Karpas-422 (cell line): Measurements from ENCODE around the gene RASAL1. TPM values are rescaled to one million over a fixed set of nuclear protein-coding genes. Genes with fewer than 3 reads are reported as not detected.

Experiments
- DNase-seq: peaks from one replicate; pipeline ENCODE4 v3.0.0-alpha.2; 2015
- H2AFZ ChIP-seq: fragments of 200-600 bp; sonication (generic); 2 replicates; pipeline ENCODE4 v1.6.1; 2014; ENCODE audit warnings: antibody characterized with exemption, low read length, mixed read lengths
- H3K27ac ChIP-seq: fragments of 200-600 bp; sonication (generic); 2 replicates; pipeline ENCODE4 v1.5.1; 2014; ENCODE audit warnings: mild to moderate bottlenecking, low read length, moderate library complexity
- H3K27me3 ChIP-seq: fragments of 200-600 bp; sonication (generic); 2 replicates; pipeline ENCODE4 v1.6.1; 2014; ENCODE audit warnings: low read length, mixed read lengths
- H3K36me3 ChIP-seq: fragments of 200-600 bp; sonication (generic); 2 replicates; pipeline ENCODE4 v1.6.1; 2014; ENCODE audit warnings: low read length, mixed read lengths; ENCODE audit not compliant: insufficient read depth
- H3K4me1 ChIP-seq: fragments of 200-600 bp; sonication (generic); 2 replicates; pipeline ENCODE4 v1.6.1; 2014; ENCODE audit warnings: mild to moderate bottlenecking, low read length, mixed read lengths
- H3K4me2 ChIP-seq: fragments of 200-600 bp; sonication (generic); 2 replicates; pipeline ENCODE4 v1.6.1; 2014; ENCODE audit warnings: low read length, low read depth, mild to moderate bottlenecking; ENCODE audit not compliant: poor library complexity, severe bottlenecking
- H3K4me3 ChIP-seq: fragments of 200-600 bp; sonication (generic); 2 replicates; pipeline ENCODE4 v1.5.1; 2014; ENCODE audit warnings: mild to moderate bottlenecking, antibody characterized with exemption, low read length, mixed read lengths
- H3K79me2 ChIP-seq: fragments of 200-600 bp; sonication (generic); 2 replicates; pipeline ENCODE4 v1.6.1; 2014; ENCODE audit warnings: mild to moderate bottlenecking, low read length, mixed read lengths
- H3K9ac ChIP-seq: fragments of 200-600 bp; sonication (generic); 2 replicates; pipeline ENCODE4 v1.6.0; 2014; ENCODE audit warnings: low read length
- H3K9me2 ChIP-seq: fragments of 200-600 bp; sonication (generic), shearing (Covaris generic); replicated peaks from 2 replicates; pipeline ENCODE4 v1.6.0; 2014; ENCODE audit warnings: mild to moderate bottlenecking, low read length, moderate library complexity; ENCODE audit not compliant: insufficient read depth
- H3K9me3 ChIP-seq: fragments of 300-700, 200-600 bp; sonication (generic); 2 replicates; pipeline ENCODE4 v1.6.1; 2014; ENCODE audit warnings: low read length, mixed read lengths
- H4K20me1 ChIP-seq: fragments of 200-600 bp; sonication (generic); 2 replicates; pipeline ENCODE4 v1.6.1; 2014; ENCODE audit warnings: mild to moderate bottlenecking, antibody characterized with exemption, low read length, low read depth; ENCODE audit not compliant: insufficient read depth
- small RNA-seq: library from RNA; depleted of rRNA; stranded (forward); fragments of <200 nt; gene quantifications from one replicate; pipeline ENCODE3, GENCODE V24; 2014
- total RNA-seq: library from RNA; depleted of rRNA; stranded (reverse); fragments of >200 nt; shearing (Covaris generic); gene quantifications from 2 replicates; pipeline ENCODE4 v1.2.3, GENCODE V29; 2014; ENCODE audit warnings: low replicate concordance; rRNA removed

The RASAL1 gene
- total RNA-seq, 1 experiment from 2014 or later = 3.4 TPM

- peak overlapping the region; percentile 6; the same call in 1 of the 2 replicates for H3K9ac ChIP-seq
- H3K27ac ChIP-seq = peak overlapping the region; percentile 93
- no peaks in the 10 kb centered on the region for H4K20me1 ChIP-seq
- H2AFZ ChIP-seq = no peak overlapping the region
- H3K27me3 ChIP-seq = no peaks in the 10 kb centered on the region
- peak; percentile 75 for DNase-seq
- no peaks in the 10 kb centered on the region for H3K36me3 ChIP-seq
- peaks cover 69% of the 10 kb centered on the region for H3K4me1 ChIP-seq
- no peaks in the 10 kb centered on the region for H3K9me3 ChIP-seq
- H3K4me3 ChIP-seq = no peak overlapping the region
- H3K79me2 ChIP-seq = peaks cover 14% of the 10 kb centered on the region
- H3K4me2 ChIP-seq = peak overlapping the region; percentile 16
- H3K9me2 ChIP-seq = no peaks in the 10 kb centered on the region
Measured at GRCh38 chr12:113050795-113051194, 84.8 kb downstream of the RASAL1 start.

- Histone ChIP-seq H3K27ac (peak overlapping the region; percentile 93), H3K27me3 (no peaks in the 10 kb centered on the region), H3K9ac (peak overlapping the region; percentile 67), H3K79me2 (peaks cover 8% of the 10 kb centered on the region; the same call in 1 of the 2 replicates), H3K9me3 (no peaks in the 10 kb centered on the region), H3K36me3 (no peaks in the 10 kb centered on the region), H3K9me2 (no peaks in the 10 kb centered on the region), H3K4me1 (peaks cover 63% of the 10 kb centered on the region), H3K4me3 (no peak overlapping the region), H3K4me2 (peak overlapping the region; percentile 60), H4K20me1 (no peaks in the 10 kb centered on the region), H2AFZ (no peak overlapping the region)
- DNase-seq = peak; percentile 88
Measured at GRCh38 chr12:113049976-113050742, 85.4 kb downstream of the RASAL1 start.

Small RNA genes lying within 50 kb of the gene (small RNA-seq; reads per million reads assigned to genes)
- gene MIR7106 (not detected), gene RF00019 (not detected)

Other genes starting within 250 kb of the RASAL1 start
- gene OAS1, start 228.8 kb downstream of the RASAL1 start, total RNA-seq = 23.6 and 23.7 TPM in 2 replicates
- gene OAS3, start 197.3 kb downstream of the RASAL1 start, total RNA-seq = 6.3 and 7.9 TPM in 2 replicates
- gene OAS2, start 157.2 kb downstream of the RASAL1 start, total RNA-seq = 3.0 and 6.3 TPM in 2 replicates
- gene DTX1, start 79.0 kb downstream of the RASAL1 start, total RNA-seq = 227 and 481 TPM in 2 replicates
- gene CFAP73, start 14.0 kb upstream of the RASAL1 start, total RNA-seq = not detected in 2 replicates
- 28.2 and 81.5 TPM in 2 replicates for gene DDX54, start 49.7 kb upstream of the RASAL1 start, total RNA-seq
- 34.3 and 47.3 TPM in 2 replicates for gene RITA1, start 50.0 kb upstream of the RASAL1 start, total RNA-seq
- gene TPCN1, start 85.7 kb upstream of the RASAL1 start, total RNA-seq = 43.9 and 46.4 TPM in 2 replicates
- 5.9 and 9.0 TPM in 2 replicates for gene SLC8B1, start 199.3 kb upstream of the RASAL1 start, total RNA-seq
- 6.5 and 11.8 TPM in 2 replicates for gene PLBD2, start 222.8 kb upstream of the RASAL1 start, total RNA-seq